MCF 10A (cell line): ENCODE data around the gene SMYD4. TPM values are rescaled to one million over a fixed set of nuclear protein-coding genes. Genes with fewer than 3 reads are reported as not detected.

Experiments
- BruUV-seq: library from RNA; stranded (reverse); fragments of 400-500 nt; replicated peaks from 2 replicates; lab custom pipeline; 2021; lab: Mats Ljungman, UMichigan
- CTCF ChIA-PET: fragments of 300-600 bp; sonication (Branson Sonifier 250); formaldehyde crosslinking; extraction: SDS; loops from one replicate; lab custom pipeline; 2021; ENCODE audit warnings: antibody characterized with exemption, inconsistent platforms; lab: Yijun Ruan, JAX
- POLR2A ChIA-PET: fragments of 300-600, 350-650 bp; sonication (Branson Sonifier 250); formaldehyde crosslinking; extraction: SDS; loops from one replicate; lab custom pipeline; 2020; ENCODE audit warnings: antibody characterized with exemption, inconsistent platforms; lab: Yijun Ruan, JAX
- DNase-seq: peaks from one replicate; pipeline ENCODE4 v3.0.0-alpha.2; 2018; ENCODE audit not compliant: unreplicated experiment
- H3K27ac Mint-ChIP-seq: one replicate; pipeline ENCODE4 v1.8.0; 2022; ENCODE audit warnings: mild to moderate bottlenecking, low read depth, mixed read lengths; ENCODE audit not compliant: unreplicated experiment
- H3K27me3 Mint-ChIP-seq: one replicate; pipeline ENCODE4 v1.8.0; 2022; ENCODE audit warnings: mixed read lengths; ENCODE audit not compliant: insufficient read depth, unreplicated experiment
- H3K36me3 Mint-ChIP-seq: one replicate; pipeline ENCODE4 v1.8.0; 2022; ENCODE audit warnings: mild to moderate bottlenecking, moderate library complexity, mixed read lengths; ENCODE audit not compliant: insufficient read depth, unreplicated experiment
- H3K4me1 Mint-ChIP-seq: one replicate; pipeline ENCODE4 v1.8.0; 2022; ENCODE audit warnings: mixed read lengths; ENCODE audit not compliant: insufficient read depth, unreplicated experiment
- H3K4me3 Mint-ChIP-seq: one replicate; pipeline ENCODE4 v1.8.0; 2022; ENCODE audit warnings: mild to moderate bottlenecking, moderate library complexity, mixed read lengths; ENCODE audit not compliant: unreplicated experiment
- H3K9me3 Mint-ChIP-seq: one replicate; pipeline ENCODE4 v1.8.0; 2022; ENCODE audit warnings: mixed read lengths; ENCODE audit not compliant: unreplicated experiment
- intact Hi-C: fragments of 100-400 bp; cut with micrococcal nuclease; formaldehyde crosslinking; loops from 2 replicates; pipeline ENCODE4 v1.14.1; 2022
- total RNA-seq: library from RNA; stranded (reverse); gene quantifications from 2 replicates; pipeline ENCODE4 v1.2.3, GENCODE V29; 2022
- TF ChIP-seq, protein P1 (sequence below): fragments of 200-600 bp; IDR thresholded peaks from one replicate; pipeline ENCODE4 v1.8.0; 2022; ENCODE audit warnings: antibody characterized with exemption, mild to moderate bottlenecking; ENCODE audit not compliant: unreplicated experiment

SMYD4 gene
- total RNA-seq, 1 experiment from 2014 or later = 8.3 TPM

GRCh38 chr17:1796800-1797199, 32.9 kb downstream of the SMYD4 start:
- BruUV-seq = no TSS peak

GRCh38 chr17:1793447-1793806, 36.3 kb downstream of the SMYD4 start:
- CTCF ChIA-PET = interaction anchor here (0.6 to 1.2 kb wide), 5 partner anchors 10 to 414 kb away, joined by 3 to 4 read pairs (median 3); no protein-coding TSS in a partner anchor
- peak; percentile 54 for DNase-seq

More at GRCh38 chr17:1796800-1797199, 32.9 kb downstream of the SMYD4 start:
- Mint-ChIP-seq H3K27me3 (no peaks in the 10 kb centered on the region), H3K4me3 (no peak overlapping the region), H3K27ac (no peak overlapping the region), H3K4me1 (peaks cover 5% of the 10 kb centered on the region), H3K36me3 (peaks cover 48% of the 10 kb centered on the region), H3K9me3 (no peaks in the 10 kb centered on the region)
- intact Hi-C loops = no loop called here
- ChIA-PET POLR2A (interaction anchor here (0.8 to 1.7 kb wide), 9 partner anchors 10 to 506 kb away, joined by 3 to 8 read pairs (median 3); partner anchors contain the start of genes RPA1 and SMYD4), CTCF (no interaction called here)
- DNase-seq = no peak
- TF ChIP-seq, protein P1, sequence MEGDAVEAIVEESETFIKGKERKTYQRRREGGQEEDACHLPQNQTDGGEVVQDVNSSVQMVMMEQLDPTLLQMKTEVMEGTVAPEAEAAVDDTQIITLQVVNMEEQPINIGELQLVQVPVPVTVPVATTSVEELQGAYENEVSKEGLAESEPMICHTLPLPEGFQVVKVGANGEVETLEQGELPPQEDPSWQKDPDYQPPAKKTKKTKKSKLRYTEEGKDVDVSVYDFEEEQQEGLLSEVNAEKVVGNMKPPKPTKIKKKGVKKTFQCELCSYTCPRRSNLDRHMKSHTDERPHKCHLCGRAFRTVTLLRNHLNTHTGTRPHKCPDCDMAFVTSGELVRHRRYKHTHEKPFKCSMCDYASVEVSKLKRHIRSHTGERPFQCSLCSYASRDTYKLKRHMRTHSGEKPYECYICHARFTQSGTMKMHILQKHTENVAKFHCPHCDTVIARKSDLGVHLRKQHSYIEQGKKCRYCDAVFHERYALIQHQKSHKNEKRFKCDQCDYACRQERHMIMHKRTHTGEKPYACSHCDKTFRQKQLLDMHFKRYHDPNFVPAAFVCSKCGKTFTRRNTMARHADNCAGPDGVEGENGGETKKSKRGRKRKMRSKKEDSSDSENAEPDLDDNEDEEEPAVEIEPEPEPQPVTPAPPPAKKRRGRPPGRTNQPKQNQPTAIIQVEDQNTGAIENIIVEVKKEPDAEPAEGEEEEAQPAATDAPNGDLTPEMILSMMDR = no peak

GRCh38 chr17:1792495-1793446, 36.9 kb downstream of the SMYD4 start:
- Mint-ChIP-seq H3K36me3 (peaks cover 25% of the 10 kb centered on the region), H3K4me1 (peaks cover 6% of the 10 kb centered on the region), H3K4me3 (peak overlapping the region; percentile 31), H3K27ac (peak overlapping the region; percentile 74), H3K9me3 (no peaks in the 10 kb centered on the region), H3K27me3 (no peaks in the 10 kb centered on the region)
- BruUV-seq = no TSS peak
- intact Hi-C loops = no loop called here
- CTCF ChIA-PET = interaction anchor here (0.5 to 1.2 kb wide), 6 partner anchors 9 to 413 kb away, joined by 3 to 5 read pairs (median 3); no protein-coding TSS in a partner anchor
- DNase-seq = no peak
- TF ChIP-seq, protein P1 = no peak
- POLR2A ChIA-PET = interaction anchor here (0.6 to 2.9 kb wide), 15 partner anchors 9 to 216 kb away, joined by 3 to 22 read pairs (median 6); partner anchors contain the start of genes PRPF8, RPA1, SMYD4 and WDR81

More at GRCh38 chr17:1793447-1793806, 36.3 kb downstream of the SMYD4 start:
- TF ChIP-seq, protein P1 = no peak
- Mint-ChIP-seq H3K9me3 (no peaks in the 10 kb centered on the region), H3K4me3 (peak overlapping the region; percentile 31), H3K36me3 (peaks cover 25% of the 10 kb centered on the region), H3K4me1 (peaks cover 5% of the 10 kb centered on the region), H3K27me3 (no peaks in the 10 kb centered on the region), H3K27ac (peak overlapping the region; percentile 74)
- no TSS peak for BruUV-seq
- intact Hi-C loops = no loop called here
- POLR2A ChIA-PET = interaction anchor here (0.6 to 2.9 kb wide), 16 partner anchors 9 to 216 kb away, joined by 3 to 22 read pairs (median 5); partner anchors contain the start of genes PRPF8, RPA1, SMYD4 and WDR81

DNA sequence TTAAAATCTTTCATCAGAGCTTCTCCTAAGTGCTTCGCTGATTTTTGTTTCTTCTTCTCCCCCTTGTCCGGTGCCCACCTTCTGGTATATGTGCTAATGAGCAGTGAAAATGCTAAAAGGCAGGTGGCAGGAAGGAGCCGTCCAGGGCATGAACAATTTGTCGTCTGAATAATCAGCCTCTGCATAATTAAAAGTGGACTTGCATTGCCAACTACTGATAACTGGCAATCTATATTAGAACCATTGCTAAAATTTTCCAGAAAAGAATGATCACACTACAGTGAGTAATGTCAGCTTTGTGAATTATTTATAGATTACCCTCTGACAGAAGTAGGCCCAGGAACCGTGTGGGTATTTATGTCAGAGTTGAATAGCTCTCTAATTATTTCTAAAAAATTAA, 39.8 kb downstream of the SMYD4 start:
- Mint-ChIP-seq H3K9me3 (no peaks in the 10 kb centered on the region), H3K27ac (no peak overlapping the region), H3K27me3 (no peaks in the 10 kb centered on the region), H3K4me1 (peaks cover 20% of the 10 kb centered on the region), H3K4me3 (no peak overlapping the region), H3K36me3 (peaks cover 23% of the 10 kb centered on the region)
- ChIA-PET POLR2A (interaction anchor here (0.7 to 1.4 kb wide), 3 partner anchors 26 to 73 kb away, joined by 3 to 8 read pairs (median 4); partner anchors contain the start of genes RPA1 and SMYD4), CTCF (interaction anchor here (14.6 kb wide), 1 partner anchor 70 kb away, joined by 211 read pairs; the partner anchor contains the start of gene WDR81)
- TF ChIP-seq, protein P1 = no peak
- intact Hi-C loops = no loop called here
- no TSS peak for BruUV-seq
- DNase-seq = no peak
